ENCODE data around the gene FAAH2. TPM values are rescaled to one million over a fixed set of nuclear protein-coding genes. Genes with fewer than 3 reads are reported as not detected.
"Not testable (repeated sequence)": the region's sequence is repeated elsewhere in the genome, so short reads cannot be mapped to it uniquely, and the experiment has no call there.

FAAH2 gene
- total RNA-seq, 2 donors from 2014 or later = 4.2 to 8.9 TPM

DNA sequence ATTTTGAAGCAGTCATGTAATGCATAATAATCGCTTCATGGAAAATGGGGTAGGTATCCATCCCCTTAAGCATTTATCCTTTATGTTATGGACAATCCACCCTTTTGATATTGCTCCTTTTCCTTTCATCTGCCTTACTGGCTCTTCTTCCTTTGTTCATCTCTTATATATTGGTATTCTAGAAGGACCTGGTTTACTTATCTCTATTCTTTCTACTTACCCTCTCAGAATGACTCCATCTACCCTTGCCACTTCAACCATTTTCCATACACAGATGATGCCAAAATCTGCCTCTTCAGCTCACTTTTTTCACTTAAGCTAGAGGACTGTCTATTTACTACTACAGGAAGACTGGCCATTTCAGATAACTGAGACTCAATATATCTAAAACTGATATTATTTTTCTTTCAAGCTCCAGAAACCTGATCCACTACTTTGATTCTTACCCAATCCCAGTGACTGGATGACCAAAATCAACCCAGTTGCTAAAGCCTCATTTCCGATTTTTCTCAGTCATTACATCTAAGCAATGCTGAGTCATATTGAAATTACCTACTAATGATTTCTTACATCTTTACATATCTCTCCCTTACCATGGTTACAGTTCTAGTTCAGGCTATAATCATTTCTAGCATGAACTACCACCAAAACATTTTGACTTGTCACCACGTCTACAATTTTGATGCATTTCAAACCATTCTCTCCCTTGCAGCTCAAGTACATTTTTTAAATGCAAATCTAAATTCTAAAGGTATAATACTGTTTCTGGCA lies 93.7 kb downstream of the FAAH2 start:
- Mint-ChIP-seq H3K4me3 (no peak overlapping the region), H3K27me3 (ENCODE audit: insufficient read depth) (no peaks in the 10 kb centered on the region), H3K4me1 (no peaks in the 10 kb centered on the region), H3K36me3 (ENCODE audit: low read depth) (peaks cover 12% of the 10 kb centered on the region), H3K9me3 (peaks cover 63% of the 10 kb centered on the region), H3K27ac (no peak overlapping the region)
- Histone ChIP-seq H3K27ac (ENCODE audit: low read depth, low read length) (no peak overlapping the region), H3K9me3 (ENCODE audit: control insufficient read depth, low read length) (no peaks in the 10 kb centered on the region), H3K9ac (ENCODE audit: extremely low read depth, low read length, poor library complexity, severe bottlenecking) (no peak overlapping the region), H3K4me3 (ENCODE audit: low read length) (no peak overlapping the region), H3K36me3 (ENCODE audit: control insufficient read depth, insufficient read depth, low read length) (no peaks in the 10 kb centered on the region), H3K4me1 (ENCODE audit: control insufficient read depth, insufficient read depth, low read length) (no peaks in the 10 kb centered on the region), H3K27me3 (ENCODE audit: control insufficient read depth, insufficient read depth, low read length, poor library complexity, severe bottlenecking) (no peaks in the 10 kb centered on the region)
- DNase-seq = no peak
- WGBS, 2 experiments (ENCODE audit: insufficient coverage in 1 of 2, insufficient read length in 1 of 2) = 88% methylated on average over 2 of the region's 3 CpGs; no CpG with 5 or more reads in 1 of the 2 experiments
- TF ChIP-seq, protein P1, sequence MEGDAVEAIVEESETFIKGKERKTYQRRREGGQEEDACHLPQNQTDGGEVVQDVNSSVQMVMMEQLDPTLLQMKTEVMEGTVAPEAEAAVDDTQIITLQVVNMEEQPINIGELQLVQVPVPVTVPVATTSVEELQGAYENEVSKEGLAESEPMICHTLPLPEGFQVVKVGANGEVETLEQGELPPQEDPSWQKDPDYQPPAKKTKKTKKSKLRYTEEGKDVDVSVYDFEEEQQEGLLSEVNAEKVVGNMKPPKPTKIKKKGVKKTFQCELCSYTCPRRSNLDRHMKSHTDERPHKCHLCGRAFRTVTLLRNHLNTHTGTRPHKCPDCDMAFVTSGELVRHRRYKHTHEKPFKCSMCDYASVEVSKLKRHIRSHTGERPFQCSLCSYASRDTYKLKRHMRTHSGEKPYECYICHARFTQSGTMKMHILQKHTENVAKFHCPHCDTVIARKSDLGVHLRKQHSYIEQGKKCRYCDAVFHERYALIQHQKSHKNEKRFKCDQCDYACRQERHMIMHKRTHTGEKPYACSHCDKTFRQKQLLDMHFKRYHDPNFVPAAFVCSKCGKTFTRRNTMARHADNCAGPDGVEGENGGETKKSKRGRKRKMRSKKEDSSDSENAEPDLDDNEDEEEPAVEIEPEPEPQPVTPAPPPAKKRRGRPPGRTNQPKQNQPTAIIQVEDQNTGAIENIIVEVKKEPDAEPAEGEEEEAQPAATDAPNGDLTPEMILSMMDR (conservative IDR thresholded peaks at IDR 0.05) = no peak

DNA sequence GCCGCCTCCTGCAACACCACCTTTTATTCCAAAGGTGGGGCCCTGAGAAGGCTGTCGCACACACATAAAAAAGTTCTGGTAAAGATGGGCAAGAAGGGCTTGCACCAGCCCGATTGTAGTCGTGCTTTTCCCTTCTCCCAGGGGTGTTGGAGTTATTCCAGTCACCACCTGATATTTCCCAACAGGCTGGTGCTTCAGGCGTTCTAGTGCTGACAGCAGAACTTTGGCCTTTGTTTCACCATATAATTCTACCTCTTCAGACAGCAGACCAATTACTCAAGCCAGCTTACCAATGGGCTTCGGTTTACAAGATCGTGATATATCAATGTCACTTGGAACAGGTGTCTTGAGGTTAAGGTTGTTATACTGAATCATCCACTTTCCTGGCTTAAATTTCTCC lies 107.7 kb downstream of the FAAH2 start:
- H3K9ac ChIP-seq (ENCODE audit: extremely low read depth, low read length, poor library complexity, severe bottlenecking) = not testable (repeated sequence)

DNA sequence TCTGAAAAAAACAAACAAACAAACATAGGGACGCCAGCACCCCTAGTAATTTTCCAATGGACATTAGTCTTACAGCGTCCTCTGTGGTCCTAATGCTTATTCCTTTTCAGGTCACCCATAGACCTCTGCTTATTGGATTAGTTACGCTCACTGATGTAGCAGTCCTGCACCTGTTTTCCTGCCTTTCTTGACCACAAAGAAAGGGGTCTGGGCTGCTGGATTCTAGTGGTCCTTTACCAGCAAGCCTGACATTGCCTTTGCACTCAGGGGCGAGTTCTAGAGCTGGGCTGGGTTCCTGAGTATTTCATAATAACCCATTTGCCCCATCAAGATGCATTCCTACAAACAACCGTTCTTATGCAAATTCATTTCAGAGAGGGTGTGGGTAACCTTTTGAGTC lies 116.7 kb downstream of the FAAH2 start:
- not testable (repeated sequence) for H3K27ac Mint-ChIP-seq; H3K4me3 ChIP-seq (ENCODE audit: low read length); H3K4me1 ChIP-seq (ENCODE audit: control insufficient read depth, insufficient read depth, low read length); H3K27me3 Mint-ChIP-seq (ENCODE audit: insufficient read depth); H3K4me3 Mint-ChIP-seq; H3K36me3 Mint-ChIP-seq (ENCODE audit: low read depth); H3K27me3 ChIP-seq (ENCODE audit: control insufficient read depth, insufficient read depth, low read length, poor library complexity, severe bottlenecking); H3K36me3 ChIP-seq (ENCODE audit: control insufficient read depth, insufficient read depth, low read length); H3K9ac ChIP-seq (ENCODE audit: extremely low read depth, low read length, poor library complexity, severe bottlenecking); H3K9me3 ChIP-seq (ENCODE audit: control insufficient read depth, low read length); H3K27ac ChIP-seq (ENCODE audit: low read depth, low read length); DNase-seq
- WGBS, 2 experiments (ENCODE audit: insufficient coverage in 1 of 2, insufficient read length in 1 of 2) = 72% methylated on average over 5 of the region's 5 CpGs; no CpG with 5 or more reads in 1 of the 2 experiments
- peaks cover 51% of the 10 kb centered on the region for H3K9me3 Mint-ChIP-seq
- peaks cover 14% of the 10 kb centered on the region for H3K4me1 Mint-ChIP-seq

More for the DNA sequence above, 107.7 kb downstream of the FAAH2 start:
- not testable (repeated sequence) for H3K36me3 Mint-ChIP-seq (ENCODE audit: low read depth); H3K4me1 ChIP-seq (ENCODE audit: control insufficient read depth, insufficient read depth, low read length); H3K4me3 Mint-ChIP-seq; H3K9me3 ChIP-seq (ENCODE audit: control insufficient read depth, low read length); H3K27me3 Mint-ChIP-seq (ENCODE audit: insufficient read depth); DNase-seq; H3K27ac Mint-ChIP-seq; H3K27ac ChIP-seq (ENCODE audit: low read depth, low read length); H3K27me3 ChIP-seq (ENCODE audit: control insufficient read depth, insufficient read depth, low read length, poor library complexity, severe bottlenecking); H3K4me3 ChIP-seq (ENCODE audit: low read length); H3K36me3 ChIP-seq (ENCODE audit: control insufficient read depth, insufficient read depth, low read length); H3K4me1 Mint-ChIP-seq
- 88% methylated on average over 5 of the region's 7 CpGs; no CpG with 5 or more reads in 1 of the 2 experiments for WGBS, 2 experiments (ENCODE audit: insufficient coverage in 1 of 2, insufficient read length in 1 of 2)
- H3K9me3 Mint-ChIP-seq = peaks cover 65% of the 10 kb centered on the region

DNA sequence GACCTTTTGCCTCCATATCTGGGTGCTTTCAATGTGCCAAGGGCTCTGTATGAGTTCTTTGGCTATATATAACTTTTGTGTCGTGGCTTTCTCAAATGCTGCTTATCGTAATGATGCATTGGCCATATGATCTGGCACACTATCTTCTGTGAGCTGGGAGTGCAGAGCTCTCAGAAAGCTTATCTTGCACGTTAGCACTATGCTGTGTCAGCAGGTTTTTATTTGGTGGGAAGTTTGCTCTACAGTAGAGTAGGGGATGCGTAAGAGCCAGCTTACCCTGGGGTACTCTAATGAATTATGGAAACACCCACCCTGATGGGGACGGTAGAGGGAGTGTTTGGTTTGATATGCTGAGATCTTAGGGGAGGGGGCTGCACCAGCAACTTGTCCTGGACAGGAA lies 119.6 kb downstream of the FAAH2 start:
- H3K27me3 Mint-ChIP-seq (ENCODE audit: insufficient read depth) = no peaks in the 10 kb centered on the region
- no peak overlapping the region for H3K9ac ChIP-seq (ENCODE audit: extremely low read depth, low read length, poor library complexity, severe bottlenecking)
- WGBS, 2 experiments (ENCODE audit: insufficient coverage in 1 of 2, insufficient read length in 1 of 2) = 80 to 89% methylated on average over 1 to 4 of the region's 5 CpGs
- no peak overlapping the region for H3K27ac Mint-ChIP-seq
- no peaks in the 10 kb centered on the region for H3K4me1 ChIP-seq (ENCODE audit: control insufficient read depth, insufficient read depth, low read length)
- peaks cover 14% of the 10 kb centered on the region for H3K4me1 Mint-ChIP-seq
- H3K36me3 ChIP-seq (ENCODE audit: control insufficient read depth, insufficient read depth, low read length) = no peaks in the 10 kb centered on the region
- H3K36me3 Mint-ChIP-seq (ENCODE audit: low read depth) = no peaks in the 10 kb centered on the region
- H3K27ac ChIP-seq (ENCODE audit: low read depth, low read length) = no peak overlapping the region
- peaks cover 45% of the 10 kb centered on the region for H3K9me3 Mint-ChIP-seq
- H3K9me3 ChIP-seq (ENCODE audit: control insufficient read depth, low read length) = no peaks in the 10 kb centered on the region
- no peak overlapping the region for H3K4me3 Mint-ChIP-seq
- TF ChIP-seq, protein P1 (conservative IDR thresholded peaks at IDR 0.05) = no peak
- H3K27me3 ChIP-seq (ENCODE audit: control insufficient read depth, insufficient read depth, low read length, poor library complexity, severe bottlenecking) = no peaks in the 10 kb centered on the region
- no peak for DNase-seq
- H3K4me3 ChIP-seq (ENCODE audit: low read length) = no peak overlapping the region

Data from endodermal cell (in vitro differentiated cells).